ENCODE data around the gene NEMP2. TPM values are rescaled to one million over a fixed set of nuclear protein-coding genes. Genes with fewer than 3 reads are reported as not detected.

NEMP2 gene
- total RNA-seq, 1 donor from 2014 or later: 9.5 TPM

DNA sequence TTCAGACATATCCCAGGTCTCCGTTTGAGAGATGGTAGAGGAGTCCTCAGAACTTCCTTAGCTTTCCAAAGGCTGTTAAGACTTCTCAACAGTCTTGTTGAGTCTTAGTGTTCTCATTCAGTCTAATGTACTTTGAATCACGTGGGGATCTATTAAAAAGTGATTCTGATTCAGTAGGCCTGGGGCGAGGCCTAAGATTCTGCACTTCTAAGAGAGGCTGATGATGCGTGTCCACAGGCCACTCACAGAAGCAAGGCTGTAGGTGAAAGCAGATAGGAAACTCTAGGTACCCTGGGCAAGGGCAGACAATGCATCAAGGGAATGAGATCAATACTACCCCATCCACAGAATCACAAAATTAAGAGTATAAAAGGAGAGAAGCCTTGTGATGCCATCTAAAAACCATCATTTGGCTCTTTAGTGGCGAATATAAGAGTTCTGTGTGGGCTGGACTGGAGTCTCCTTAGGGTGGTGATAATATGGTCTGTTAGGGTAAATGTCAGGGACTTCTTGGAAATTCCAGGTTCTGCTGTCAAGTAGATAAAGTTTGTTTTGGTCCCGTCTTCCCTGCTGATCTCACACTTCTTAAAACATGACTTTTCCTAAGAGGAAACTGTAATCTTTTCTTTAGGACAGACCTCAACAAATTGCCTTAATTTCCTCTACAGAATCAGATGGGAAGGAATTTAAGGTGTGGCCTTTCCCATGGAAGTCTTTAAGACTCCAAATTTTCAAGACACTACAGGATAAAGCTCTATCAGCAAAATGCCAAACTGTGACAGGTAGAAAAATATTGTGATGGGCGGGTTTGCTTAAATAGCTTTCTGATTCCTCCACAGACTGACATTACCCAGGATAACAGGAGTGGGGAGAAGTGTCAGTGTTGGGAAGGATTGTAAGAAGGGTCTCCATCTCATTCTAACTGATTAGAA lies 45.7 kb upstream of the NEMP2 start:
- no peaks in the 10 kb centered on the region for H3K9me3 ChIP-seq
- peaks cover 18% of the 10 kb centered on the region for H3K4me1 ChIP-seq
- ATAC-seq (no peak), DNase-seq (no peak)
- H3K27me3 ChIP-seq (ENCODE audit: low read depth): no peaks in the 10 kb centered on the region
- no peaks in the 10 kb centered on the region for H3K36me3 ChIP-seq
- no peak overlapping the region for H3K4me3 ChIP-seq
- TF ChIP-seq, protein P1, sequence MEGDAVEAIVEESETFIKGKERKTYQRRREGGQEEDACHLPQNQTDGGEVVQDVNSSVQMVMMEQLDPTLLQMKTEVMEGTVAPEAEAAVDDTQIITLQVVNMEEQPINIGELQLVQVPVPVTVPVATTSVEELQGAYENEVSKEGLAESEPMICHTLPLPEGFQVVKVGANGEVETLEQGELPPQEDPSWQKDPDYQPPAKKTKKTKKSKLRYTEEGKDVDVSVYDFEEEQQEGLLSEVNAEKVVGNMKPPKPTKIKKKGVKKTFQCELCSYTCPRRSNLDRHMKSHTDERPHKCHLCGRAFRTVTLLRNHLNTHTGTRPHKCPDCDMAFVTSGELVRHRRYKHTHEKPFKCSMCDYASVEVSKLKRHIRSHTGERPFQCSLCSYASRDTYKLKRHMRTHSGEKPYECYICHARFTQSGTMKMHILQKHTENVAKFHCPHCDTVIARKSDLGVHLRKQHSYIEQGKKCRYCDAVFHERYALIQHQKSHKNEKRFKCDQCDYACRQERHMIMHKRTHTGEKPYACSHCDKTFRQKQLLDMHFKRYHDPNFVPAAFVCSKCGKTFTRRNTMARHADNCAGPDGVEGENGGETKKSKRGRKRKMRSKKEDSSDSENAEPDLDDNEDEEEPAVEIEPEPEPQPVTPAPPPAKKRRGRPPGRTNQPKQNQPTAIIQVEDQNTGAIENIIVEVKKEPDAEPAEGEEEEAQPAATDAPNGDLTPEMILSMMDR (IDR thresholded peaks at IDR 0.05): no peak
- H3K27ac ChIP-seq: no peak overlapping the region
- intact Hi-C loops (cut with DNase I): no loop called here

DNA sequence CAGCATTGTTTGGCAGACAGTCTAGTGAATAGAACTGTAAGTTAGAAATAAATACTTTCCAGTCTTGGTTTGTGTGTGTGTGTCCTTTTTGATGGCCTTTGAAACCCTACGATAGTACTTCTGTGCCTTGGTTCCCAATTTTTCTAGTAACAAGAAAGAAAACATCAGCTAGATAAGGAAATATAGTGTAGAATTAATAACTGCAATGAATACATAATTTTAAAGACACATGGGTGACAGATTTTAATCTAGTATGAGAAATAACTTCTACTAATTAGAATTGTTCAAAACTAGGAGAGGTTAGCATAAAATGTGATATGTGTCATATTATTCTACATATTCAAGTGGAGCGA lies 44.5 kb upstream of the NEMP2 start:
- H3K27me3 ChIP-seq (ENCODE audit: low read depth): no peaks in the 10 kb centered on the region
- peaks cover 18% of the 10 kb centered on the region for H3K4me1 ChIP-seq
- TF ChIP-seq, protein P1 (IDR thresholded peaks at IDR 0.05): no peak
- H3K9me3 ChIP-seq: no peaks in the 10 kb centered on the region
- intact Hi-C loops (cut with DNase I): no loop called here
- ATAC-seq (no peak), DNase-seq (no peak)
- no peak overlapping the region for H3K27ac ChIP-seq
- no peaks in the 10 kb centered on the region for H3K36me3 ChIP-seq
- H3K4me3 ChIP-seq: no peak overlapping the region

DNA sequence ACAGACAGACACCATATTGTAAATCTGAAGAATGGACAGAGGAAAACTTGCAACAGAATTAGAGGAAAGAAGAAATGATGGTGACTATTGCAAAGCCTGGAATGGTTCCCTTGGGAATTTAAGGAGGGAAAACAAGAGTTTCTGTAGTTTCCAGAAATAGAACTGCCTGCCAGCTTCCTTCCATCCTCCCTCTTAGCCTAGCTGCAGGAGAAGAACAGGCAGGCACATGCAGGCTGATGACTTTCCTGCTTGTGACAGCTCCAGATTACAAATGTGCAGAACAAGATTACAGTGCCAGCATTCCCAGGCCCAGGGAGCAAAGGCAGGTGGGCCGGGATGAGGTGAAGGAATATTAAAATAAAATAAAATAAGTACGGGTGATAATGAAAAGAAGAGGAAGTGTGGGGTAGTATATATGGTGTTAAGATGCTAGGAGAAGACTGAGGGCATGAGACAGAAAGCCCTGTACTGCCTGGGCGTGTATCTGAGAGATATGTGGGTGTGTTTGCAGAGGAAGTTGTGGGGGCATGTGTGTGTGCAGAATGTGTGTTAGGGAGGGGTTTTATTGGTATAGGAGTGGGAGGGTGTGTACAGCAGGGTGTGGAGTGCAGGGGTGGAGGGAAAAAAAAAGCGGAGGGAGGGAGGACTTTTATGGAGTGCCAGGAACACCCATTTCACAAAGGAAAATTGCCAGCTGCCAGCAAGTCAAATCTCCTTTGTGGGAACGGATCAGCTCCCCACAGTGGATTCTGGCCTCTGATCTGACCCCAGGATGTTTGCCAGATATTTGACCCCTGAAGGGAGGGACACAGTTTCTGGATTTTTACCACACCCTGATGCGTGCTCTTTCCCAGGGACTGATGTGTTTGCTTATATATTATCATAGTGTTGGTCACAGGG lies 43.9 kb upstream of the NEMP2 start:
- H3K4me1 ChIP-seq: peaks cover 18% of the 10 kb centered on the region
- intact Hi-C loops (cut with DNase I): no loop called here
- ATAC-seq: peak; percentile 51 to 64
- no peaks in the 10 kb centered on the region for H3K36me3 ChIP-seq
- H3K27ac ChIP-seq: no peak overlapping the region
- no peaks in the 10 kb centered on the region for H3K27me3 ChIP-seq (ENCODE audit: low read depth)
- no peaks in the 10 kb centered on the region for H3K9me3 ChIP-seq
- TF ChIP-seq, protein P1 (IDR thresholded peaks at IDR 0.05): no peak
- DNase-seq: no peak
- H3K4me3 ChIP-seq: no peak overlapping the region

DNA sequence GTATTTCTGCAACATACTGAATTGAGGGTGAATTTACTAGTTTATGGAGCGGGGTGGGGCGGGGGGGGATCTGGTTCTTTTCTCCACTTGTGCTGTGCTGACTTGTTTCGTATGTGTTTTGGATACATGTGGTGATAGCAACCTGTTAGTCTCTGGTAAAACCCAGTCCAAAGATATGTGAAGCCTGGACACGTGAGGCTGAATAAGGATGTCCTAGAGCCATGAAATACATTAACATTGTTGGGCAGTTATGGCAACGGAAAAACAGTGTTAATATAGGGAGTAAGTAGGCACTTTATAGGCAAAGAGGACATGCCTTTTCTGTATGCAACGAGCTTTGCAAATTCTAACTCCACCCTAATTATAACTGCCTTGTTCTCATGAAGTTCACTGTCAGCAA lies 42.1 kb upstream of the NEMP2 start:
- DNase-seq: no peak
- Histone ChIP-seq H3K36me3 (no peaks in the 10 kb centered on the region), H3K27ac (no peak overlapping the region), H3K27me3 (ENCODE audit: low read depth) (no peaks in the 10 kb centered on the region), H3K9me3 (no peaks in the 10 kb centered on the region), H3K4me1 (peaks cover 18% of the 10 kb centered on the region), H3K4me3 (no peak overlapping the region)
- intact Hi-C loops (cut with DNase I): no loop called here
- TF ChIP-seq, protein P1 (IDR thresholded peaks at IDR 0.05): no peak
- no peak for ATAC-seq

DNA sequence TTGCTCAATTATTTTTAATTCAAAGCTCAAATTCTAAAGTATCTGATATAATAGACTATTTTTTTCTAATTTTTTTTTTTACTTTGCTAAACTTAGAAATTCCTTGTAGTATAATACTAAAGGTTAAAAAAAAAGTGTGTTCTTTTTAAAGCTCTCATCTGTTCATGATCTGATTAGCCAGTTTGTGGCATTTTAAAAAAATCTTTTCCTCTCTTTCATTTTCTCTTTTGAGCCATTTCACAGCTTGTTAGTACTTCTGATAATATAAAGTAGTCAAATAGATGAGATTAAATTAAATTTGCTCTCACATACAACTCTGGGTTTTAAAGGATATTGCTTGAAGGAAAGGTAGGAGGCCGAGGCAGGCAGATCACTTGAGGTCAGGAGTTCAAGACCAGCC lies 40.7 kb upstream of the NEMP2 start:
- Histone ChIP-seq H3K9me3 (no peaks in the 10 kb centered on the region), H3K27ac (no peak overlapping the region), H3K27me3 (ENCODE audit: low read depth) (no peaks in the 10 kb centered on the region), H3K36me3 (no peaks in the 10 kb centered on the region), H3K4me1 (peaks cover 18% of the 10 kb centered on the region), H3K4me3 (no peak overlapping the region)
- TF ChIP-seq, protein P1 (IDR thresholded peaks at IDR 0.05): no peak
- intact Hi-C loops (cut with DNase I): no loop called here
- ATAC-seq (no peak), DNase-seq (no peak)
